Epithelial cell of proximal tubule (primary cell): ENCODE data around the gene PLCL1. TPM values are rescaled to one million over a fixed set of nuclear protein-coding genes. Genes with fewer than 3 reads are reported as not detected.
"Not testable (repeated sequence)": the region's sequence is repeated elsewhere in the genome, so short reads cannot be mapped to it uniquely, and the experiment has no call there.

Experiments used
- DNase-seq: peaks from one replicate; pipeline ENCODE4 v3.0.0-alpha.2; 2011; ENCODE audit warnings: low read depth
- H3K4me3 ChIP-seq: 2 replicates; pipeline ENCODE4 v1.5.1; 2011; ENCODE audit warnings: low read depth, mild to moderate bottlenecking, low read length
- CTCF ChIP-seq: conservative IDR thresholded peaks from 2 replicates; pipeline ENCODE4 v1.5.1; 2012; ENCODE audit warnings: low read depth, mild to moderate bottlenecking, low read length
- total RNA-seq: library from RNA; depleted of rRNA; stranded (reverse); fragments of >200 nt; gene quantifications from 2 replicates; pipeline ENCODE4 v1.2.3, GENCODE V29; 2015

The PLCL1 gene
- total RNA-seq, 1 donor from 2014 or later = not detected

- no peak for TF ChIP-seq CTCF
- DNase-seq = no peak
- no peak overlapping the region for H3K4me3 ChIP-seq
Observed at GRCh38 chr2:197822333-197822732, 17.9 kb downstream of the PLCL1 start.

GRCh38 chr2:197827618-197828017, 23.2 kb downstream of the PLCL1 start:
- H3K4me3 ChIP-seq = no peak overlapping the region
- no peak for DNase-seq
- TF ChIP-seq CTCF = no peak

- TF ChIP-seq CTCF = no peak
- no peak for DNase-seq
- H3K4me3 ChIP-seq = no peak overlapping the region
Observed at GRCh38 chr2:197828464-197829135, 24.2 kb downstream of the PLCL1 start.

GRCh38 chr2:197834771-197835170, 30.4 kb downstream of the PLCL1 start:
- not testable (repeated sequence) for DNase-seq, H3K4me3 ChIP-seq

- H3K4me3 ChIP-seq = no peak overlapping the region
- no peak for DNase-seq
- TF ChIP-seq CTCF = no peak
Observed at GRCh38 chr2:197835293-197835692, 30.9 kb downstream of the PLCL1 start.

GRCh38 chr2:197838036-197838435, 33.6 kb downstream of the PLCL1 start:
- no peak overlapping the region for H3K4me3 ChIP-seq
- no peak for DNase-seq
- TF ChIP-seq CTCF = no peak

- DNase-seq = no peak
- no peak overlapping the region for H3K4me3 ChIP-seq
- TF ChIP-seq CTCF = no peak
Observed at GRCh38 chr2:197838579-197838978, 34.2 kb downstream of the PLCL1 start.

- no peak for DNase-seq
- no peak for TF ChIP-seq CTCF
- no peak overlapping the region for H3K4me3 ChIP-seq
Observed at GRCh38 chr2:197839327-197839726, 34.9 kb downstream of the PLCL1 start.
